ENCODE data around the gene HSP90AB1.
"Not testable (repeated sequence)": the region's sequence is repeated elsewhere in the genome, so short reads cannot be mapped to it uniquely, and the experiment has no call there.

The HSP90AB1 gene

DNA sequence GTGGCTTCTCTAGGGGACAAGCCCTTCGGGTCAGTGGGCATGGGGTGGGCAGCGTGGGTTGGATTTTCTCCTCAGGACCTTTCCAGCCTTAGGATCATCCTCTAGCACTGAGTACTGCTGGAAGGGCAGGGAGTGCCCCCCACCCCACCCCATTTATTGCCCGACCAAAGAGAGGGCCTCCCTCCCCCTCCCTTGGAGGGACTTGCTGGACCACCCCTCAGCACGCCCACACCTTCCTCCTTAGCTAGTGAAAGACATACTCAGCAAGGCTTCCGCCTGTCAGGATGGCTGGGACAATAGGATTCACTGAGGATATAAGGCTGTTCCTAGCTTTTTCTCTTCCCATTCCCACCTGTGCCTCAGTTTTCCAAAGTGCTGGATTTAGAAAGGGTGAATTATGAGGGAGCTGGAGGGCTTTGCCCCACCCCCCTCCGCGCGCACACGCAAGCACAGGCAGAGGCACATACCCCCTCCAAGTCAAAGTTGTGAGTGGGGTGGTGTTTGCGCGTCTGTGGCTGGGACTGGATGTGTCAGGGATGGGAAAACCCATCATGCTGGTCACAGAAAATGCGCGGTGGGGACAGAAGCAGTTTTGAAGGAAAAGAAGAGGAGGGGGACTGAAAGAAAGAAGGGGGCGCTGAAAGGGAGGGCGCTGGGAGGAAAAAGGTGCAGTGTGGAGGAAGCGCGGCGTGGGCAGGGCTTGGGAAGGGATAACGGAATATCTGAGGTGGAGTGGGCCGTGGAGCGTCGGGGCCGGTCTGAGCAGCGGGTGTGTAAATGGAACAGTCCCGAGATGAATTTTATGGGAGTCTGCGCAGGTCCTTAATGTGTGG lies 24.2 kb upstream of the HSP90AB1 start:
- no peak for DNase-seq

DNA sequence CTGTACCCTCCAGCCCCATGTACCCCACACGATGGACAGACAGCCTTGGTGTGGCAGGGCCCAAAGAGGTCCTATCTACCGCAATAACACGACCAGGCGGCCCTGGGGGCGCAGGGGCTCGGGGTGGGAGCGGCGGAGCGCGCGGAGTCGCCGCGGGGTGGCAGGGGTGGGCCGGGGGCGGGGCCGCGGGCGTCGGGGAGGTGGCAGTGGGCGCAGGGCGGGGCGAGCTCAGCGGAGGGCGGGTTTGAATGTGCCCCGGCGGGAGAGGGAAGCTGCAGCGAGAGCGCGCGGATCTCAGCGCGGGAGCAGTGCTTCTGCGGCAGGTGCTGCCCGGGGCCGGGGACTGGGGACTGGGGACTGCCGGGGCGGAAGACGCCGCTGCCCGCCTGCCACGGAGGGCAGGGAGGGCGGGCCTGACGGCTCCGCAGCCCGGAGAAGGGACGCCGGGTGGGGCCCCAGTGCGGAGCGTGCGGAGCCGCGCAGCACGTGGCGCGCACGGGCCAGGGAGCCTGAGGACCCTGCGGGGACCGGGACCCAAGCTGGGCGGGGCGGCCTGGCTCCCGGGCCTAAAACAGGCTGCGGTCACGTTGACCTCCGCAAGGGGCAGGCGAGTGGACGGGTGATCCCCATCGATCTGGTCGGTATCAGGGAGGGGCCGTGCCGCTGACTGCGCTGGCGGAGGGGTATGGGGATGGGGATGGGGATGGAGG lies 23.4 kb upstream of the HSP90AB1 start, which contains the start of gene SLC29A1:
Gene SLC29A1, plus strand, starts transcription at position 277 of the 710 bp plus-strand sequence. CDS start 3,719 bp downstream, outside the sequence.
- DNase-seq = peak; percentile 81

DNA sequence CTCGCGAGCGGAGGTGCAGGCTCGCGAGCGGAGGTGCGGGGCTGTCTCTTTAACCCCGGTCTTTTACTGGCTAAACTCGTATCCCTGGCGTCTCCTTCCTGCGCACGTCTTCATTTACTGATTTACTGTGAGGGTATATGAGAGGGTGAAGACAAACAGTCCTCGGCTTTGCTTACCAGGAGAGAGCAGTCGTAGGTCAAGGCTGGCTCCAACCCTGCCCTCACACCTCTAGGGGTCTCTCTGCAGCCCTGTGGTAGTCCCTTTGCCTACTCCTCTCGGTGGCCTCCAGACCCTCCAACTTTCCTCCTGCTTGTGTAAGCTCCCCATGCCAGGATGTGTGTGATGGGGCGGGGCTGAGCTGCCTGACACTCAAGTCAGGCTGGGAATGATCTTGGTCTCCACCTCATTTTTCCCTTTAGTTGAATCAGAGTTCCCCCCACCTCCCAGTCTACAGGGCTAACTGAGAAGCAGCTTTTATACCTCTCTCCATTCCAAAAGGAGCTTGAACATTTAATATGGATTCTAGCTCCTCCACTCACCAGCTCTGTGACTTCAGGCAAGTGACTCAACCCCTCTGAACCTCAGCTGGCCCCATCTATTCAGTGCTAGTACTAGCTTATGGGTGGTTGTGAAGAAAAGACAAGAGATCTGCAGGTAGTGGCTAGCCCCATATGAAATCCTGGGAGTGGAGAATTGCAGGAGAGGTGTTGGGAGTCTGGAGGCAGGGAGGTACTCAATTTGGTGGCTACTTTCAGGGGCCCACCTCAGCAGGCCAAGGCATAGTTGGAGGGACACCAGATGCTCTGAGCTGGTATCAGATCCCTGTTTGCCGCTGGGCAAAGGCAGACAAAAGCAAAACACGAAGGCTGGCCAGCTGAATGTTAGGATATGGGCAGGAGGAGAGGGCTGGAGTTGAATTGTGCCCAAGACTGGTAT lies 22.6 kb upstream of the HSP90AB1 start:
- DNase-seq = no peak

DNA sequence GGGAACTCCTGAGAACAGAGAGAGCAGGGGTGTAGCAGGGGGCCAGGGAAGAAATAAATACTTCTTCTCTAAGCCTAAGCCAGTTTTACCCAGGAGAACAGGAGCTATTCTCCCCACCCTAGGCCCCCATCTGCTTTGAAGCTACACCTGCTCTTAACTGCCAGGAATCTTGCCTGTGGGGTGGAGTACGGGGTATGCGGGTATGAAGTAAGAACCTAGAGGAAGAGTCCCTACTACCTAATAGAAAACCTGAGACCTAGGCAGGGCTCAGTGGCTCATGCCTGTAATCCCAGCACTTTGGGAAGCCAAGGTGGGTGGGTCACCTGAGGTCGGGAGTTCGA lies 22.0 kb upstream of the HSP90AB1 start:
- no peak for DNase-seq

DNA sequence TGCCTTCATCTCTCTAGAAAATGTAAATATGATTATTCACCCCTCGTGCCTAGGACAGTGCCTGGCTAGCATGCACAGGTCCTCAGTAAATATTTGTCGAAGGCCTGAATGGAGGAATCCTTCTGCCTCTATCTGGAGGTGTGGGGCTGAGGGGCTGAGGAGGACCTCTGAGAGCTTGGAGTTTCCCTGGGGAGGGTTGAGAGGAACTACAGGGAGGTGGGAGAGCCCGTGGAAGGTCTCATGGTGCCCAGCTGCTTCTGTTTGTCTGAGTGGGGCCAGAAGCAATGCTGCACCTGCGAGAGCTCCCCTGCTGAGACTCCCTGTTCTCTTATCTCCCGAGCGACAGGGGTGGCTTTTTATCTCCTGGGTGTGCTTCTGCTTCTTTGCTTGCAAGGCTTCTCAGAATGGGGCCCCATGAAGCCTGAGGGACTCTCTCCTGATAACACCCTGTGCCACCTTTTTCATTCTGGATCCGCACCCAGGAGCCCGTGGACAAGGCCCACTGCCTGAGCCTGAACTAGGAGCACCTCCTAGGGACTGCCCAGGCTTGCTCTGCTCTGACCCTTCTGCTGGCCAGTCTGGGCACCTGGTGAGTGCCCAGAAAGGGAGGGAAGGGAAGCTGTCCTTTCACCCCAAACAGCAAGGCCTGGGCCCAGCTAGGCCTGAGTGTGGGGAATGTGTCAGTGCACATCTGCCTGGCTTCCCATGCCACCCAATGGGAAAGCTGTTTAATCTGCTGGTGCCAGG lies 21.1 kb upstream of the HSP90AB1 start:
- DNase-seq = no peak

DNA sequence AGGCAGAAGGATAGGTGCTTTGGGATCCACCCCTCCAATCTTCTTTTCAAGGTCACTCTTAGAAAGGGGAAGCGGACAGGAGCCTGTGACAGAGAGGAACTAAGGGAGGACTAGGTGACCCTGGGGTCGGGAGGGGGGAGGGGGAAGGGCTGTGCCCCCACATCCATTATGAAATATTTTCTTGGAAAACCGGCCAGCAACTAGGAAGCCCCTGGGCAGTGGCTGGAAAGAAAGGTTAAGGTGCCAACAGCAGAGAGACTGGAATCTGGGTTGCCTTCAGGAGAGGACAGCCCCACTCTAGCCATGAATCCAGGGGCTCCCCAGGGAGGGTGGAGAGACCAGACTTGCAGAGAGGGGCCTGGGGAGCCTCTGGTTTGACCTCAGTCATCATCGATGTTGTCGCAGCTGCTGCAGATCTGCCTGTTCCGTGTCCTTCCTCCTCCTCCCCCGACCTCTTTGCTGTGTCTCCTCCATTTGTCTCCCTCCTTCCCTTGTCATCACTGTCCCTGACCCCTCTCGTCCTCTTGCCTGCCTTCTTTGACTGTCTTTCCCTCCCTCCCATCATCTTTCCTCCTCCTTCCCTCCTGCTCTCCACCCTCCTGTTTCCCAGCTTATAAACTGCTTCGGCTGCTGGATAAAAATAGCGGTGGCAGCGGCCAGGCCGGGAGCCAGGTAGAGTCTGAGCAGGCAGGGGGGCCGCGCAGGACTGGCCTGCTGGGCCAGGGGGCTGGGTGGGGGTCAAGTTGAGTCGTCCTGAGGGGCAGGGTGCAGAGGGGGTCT lies 20.3 kb upstream of the HSP90AB1 start:
- DNase-seq = no peak

DNA sequence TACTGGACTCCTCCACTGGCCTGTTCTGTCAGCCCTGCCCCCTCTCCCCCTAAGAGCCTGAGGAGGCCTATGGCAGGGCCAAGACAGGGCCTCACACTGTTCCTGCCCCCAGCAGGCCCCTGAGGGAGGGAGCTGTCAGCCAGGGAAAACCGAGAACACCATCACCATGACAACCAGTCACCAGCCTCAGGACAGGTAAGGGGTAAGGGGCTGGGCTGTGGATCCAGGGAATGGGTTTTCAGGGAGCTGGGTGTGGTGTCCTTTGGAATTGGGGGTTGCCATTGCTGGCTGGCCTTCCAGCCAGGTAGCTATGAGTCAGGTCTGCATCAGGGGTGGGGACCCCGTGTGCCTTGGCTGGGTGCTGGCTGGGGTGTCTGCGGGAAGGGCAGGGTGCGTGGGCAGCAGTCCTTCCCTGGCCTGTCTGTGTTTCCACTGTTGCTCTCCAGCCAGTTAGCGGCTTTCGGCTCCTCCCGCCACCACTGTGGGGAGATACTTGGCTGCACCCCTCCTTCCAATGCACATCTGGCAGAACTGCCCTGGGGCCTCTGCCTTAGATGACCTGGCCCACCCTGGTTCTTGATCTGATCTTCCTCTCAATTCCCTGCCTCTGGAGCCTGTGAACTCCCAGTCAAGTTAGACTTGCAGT lies 19.6 kb upstream of the HSP90AB1 start:
- DNase-seq = no peak

DNA sequence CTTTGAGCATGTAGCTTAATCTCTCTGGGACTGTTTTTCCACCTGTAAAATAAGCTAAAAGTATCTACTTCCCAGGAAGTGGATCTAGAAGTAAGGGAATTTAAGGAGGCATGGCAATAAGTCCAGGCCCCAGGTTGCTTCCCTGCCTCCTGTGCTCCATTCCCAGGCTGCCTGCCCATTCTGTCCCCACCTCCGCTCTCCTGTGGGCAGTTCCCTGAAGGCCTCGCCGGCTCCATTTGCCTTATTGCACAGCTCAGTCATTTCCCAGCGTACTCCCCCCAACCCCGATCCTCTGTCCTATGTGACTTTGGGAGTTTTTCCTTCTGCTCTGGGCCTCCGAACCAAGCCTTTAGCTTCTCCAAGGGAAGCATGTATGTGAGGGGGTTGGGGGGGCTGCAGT lies 18.9 kb upstream of the HSP90AB1 start:
- no peak for DNase-seq

DNA sequence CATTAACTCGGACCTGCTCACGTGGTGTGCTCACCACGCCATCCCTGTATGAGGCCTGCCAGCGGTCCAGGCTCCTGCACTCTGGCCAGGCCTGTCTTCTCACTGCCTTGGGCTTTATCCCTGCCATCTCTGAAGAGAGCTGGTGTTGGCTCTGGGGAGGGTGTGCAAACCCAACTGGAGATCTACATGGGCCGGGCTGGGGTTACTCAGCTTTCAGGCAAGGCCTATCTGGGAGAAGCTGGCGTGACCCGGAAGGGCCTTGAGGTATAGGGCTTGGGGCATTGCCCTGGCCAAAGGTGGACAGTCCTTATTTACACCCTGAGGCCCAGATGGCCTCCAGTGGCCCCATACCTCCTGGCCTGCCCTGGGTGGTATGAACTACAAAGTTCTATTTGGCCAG lies 18.5 kb upstream of the HSP90AB1 start:
- DNase-seq = no peak

DNA sequence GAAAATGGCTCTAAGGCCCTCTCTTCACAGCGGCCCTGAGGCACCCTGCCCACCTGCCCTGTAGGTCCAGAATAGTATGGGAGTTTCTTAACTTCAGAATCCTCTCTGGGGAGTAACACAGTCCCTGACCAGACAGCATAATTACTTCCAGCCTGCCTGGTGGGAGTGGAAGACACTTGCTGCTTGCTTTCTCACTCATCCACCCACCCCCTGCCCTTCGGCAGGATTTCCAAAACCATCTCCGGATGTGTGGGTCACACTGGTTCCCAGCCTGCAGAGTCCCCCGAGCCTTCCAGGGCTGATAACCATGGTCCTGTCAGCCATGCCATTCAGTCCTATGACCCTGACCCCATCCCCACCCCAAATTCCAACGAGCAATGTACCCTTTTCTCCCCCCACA lies 18.1 kb upstream of the HSP90AB1 start:
- DNase-seq = no peak

DNA sequence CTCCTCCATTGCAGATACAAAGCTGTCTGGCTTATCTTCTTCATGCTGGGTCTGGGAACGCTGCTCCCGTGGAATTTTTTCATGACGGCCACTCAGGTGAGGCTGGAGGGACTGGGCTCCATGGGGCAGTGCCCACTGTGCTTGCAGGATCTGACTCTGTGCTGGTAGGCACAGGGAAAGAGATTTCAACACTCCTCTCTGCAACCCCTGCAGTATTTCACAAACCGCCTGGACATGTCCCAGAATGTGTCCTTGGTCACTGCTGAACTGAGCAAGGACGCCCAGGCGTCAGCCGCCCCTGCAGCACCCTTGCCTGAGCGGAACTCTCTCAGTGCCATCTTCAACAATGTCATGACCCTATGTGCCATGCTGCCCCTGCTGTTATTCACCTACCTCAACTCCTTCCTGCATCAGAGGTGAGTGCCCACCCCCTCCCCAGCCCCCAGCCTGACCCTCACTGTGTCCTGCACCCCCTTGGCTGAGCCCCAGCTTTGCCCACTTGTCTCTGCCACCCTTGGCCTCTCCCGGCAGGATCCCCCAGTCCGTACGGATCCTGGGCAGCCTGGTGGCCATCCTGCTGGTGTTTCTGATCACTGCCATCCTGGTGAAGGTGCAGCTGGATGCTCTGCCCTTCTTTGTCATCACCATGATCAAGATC lies 17.4 kb upstream of the HSP90AB1 start:
- no peak for DNase-seq

DNA sequence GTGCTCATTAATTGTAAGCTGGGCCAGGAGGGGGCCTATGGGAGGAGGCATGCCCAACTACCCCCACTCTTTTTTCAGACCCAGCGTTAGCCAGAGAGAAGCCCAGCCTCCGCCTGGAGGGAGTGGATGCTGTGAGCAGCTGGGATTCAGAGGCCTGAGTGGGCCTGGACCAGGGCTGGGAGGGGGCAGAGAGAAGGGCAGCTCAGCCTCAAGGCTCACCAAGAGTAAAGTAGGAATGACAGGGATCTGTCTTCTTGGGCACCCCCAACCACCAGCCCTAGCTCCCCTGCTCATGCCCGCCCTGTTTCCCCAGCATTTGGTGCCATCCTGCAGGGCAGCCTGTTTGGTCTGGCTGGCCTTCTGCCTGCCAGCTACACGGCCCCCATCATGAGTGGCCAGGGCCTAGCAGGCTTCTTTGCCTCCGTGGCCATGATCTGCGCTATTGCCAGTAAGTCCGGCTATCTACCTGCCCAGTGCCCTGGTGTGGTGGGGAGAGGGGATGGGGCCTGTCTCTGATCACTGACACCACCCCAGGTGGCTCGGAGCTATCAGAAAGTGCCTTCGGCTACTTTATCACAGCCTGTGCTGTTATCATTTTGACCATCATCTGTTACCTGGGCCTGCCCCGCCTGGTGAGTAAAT lies 16.7 kb upstream of the HSP90AB1 start:
- DNase-seq = no peak

DNA sequence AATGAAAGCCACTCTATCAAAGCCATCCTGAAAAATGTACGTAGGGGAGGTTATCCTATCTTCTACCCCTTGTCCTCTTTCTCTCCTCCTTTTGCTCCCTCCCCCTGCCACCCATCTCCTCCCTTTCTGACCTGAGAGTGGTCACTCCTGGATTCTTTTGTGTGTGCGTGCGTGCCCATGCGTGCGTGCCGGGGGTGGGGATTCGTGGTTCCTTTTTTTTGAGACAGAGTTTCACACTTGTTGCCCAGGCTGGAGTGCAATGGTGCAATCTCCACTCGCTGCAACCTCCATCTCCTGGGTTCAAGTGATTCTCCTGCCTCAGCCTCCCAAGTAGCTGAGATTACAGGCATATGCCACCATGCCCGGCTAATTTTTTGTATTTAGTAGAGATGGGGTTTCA lies 15.5 kb upstream of the HSP90AB1 start:
- not testable (repeated sequence) for DNase-seq

DNA sequence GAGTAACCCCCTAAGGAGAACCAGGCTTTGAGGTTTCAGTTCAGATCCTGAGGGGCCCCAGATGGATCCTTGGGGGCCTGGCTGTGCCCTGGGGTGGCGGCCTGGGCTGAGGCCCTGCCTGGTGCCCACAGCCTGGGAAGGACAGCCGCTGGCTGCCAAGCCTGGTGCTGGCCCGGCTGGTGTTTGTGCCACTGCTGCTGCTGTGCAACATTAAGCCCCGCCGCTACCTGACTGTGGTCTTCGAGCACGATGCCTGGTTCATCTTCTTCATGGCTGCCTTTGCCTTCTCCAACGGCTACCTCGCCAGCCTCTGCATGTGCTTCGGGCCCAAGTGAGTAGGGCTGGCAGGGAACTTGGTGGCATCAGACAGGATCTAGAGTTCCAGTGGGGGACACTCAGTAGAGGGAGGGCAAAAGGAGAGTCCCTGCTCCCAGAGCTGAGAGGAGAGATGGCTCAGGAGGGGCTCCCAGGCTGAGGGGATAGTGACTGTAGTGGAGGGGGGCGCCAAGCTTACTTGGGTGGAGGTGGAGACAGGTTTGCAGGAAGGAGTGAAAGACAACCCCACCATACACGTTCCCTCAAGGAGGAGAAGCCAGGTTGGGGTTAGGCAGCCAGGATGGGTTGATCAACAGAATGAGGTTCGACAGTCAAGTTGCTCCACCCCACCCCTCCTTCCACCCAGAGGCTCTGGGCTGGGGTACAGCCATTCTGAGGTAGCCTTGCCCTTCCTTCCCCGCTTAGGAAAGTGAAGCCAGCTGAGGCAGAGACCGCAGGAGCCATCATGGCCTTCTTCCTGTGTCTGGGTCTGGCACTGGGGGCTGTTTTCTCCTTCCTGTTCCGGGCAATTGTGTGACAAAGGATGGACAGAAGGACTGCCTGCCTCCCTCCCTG lies 14.0 kb upstream of the HSP90AB1 start:
- no peak for DNase-seq

DNA sequence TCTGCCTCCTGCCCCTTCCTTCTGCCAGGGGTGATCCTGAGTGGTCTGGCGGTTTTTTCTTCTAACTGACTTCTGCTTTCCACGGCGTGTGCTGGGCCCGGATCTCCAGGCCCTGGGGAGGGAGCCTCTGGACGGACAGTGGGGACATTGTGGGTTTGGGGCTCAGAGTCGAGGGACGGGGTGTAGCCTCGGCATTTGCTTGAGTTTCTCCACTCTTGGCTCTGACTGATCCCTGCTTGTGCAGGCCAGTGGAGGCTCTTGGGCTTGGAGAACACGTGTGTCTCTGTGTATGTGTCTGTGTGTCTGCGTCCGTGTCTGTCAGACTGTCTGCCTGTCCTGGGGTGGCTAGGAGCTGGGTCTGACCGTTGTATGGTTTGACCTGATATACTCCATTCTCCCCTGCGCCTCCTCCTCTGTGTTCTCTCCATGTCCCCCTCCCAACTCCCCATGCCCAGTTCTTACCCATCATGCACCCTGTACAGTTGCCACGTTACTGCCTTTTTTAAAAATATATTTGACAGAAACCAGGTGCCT lies 13.3 kb upstream of the HSP90AB1 start:
- no peak for DNase-seq

DNA sequence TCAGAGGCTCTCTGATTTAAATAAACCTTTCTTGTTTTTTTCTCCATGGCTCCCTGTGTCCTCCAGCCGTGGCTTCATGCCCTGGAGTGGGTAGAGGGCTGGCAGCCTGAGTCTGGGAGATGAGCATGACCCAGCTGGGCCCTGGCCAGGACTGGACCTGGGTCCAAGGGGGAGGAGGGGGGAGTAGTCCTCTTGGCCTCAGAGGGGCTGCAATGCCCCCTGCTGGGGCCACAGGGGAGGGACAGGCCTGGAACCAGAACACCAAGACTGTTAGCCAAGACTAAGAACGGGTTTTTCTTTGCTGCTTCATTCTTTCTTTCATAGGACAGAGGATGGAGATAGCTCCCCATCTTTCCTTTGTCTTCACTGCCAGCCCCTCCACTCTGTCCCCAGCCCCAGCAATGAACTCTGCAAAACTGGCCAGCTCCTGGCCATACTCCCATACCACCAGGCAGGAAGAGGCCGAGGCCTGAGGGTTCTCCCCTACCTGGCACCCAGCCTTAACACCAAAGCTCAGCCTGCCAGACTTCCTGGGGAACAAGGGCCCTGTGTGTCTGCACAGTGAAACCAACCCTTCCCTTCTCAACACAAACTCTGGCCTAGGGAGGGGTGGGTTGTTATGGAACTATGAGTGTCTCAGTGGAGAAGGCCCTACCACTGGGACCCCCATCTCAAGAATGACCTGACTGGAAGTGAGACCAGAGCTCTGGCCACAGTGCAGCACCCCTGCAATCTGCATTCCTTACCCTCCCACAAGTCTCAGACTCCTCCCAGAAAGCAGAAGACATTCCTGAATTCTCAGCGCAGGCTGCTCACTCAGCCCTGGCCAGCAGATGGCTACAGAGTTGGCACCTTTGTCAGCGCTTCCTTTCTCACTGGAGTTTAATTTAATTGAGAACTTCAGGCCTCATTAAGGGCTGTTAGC lies 12.5 kb upstream of the HSP90AB1 start:
- no peak for DNase-seq

DNA sequence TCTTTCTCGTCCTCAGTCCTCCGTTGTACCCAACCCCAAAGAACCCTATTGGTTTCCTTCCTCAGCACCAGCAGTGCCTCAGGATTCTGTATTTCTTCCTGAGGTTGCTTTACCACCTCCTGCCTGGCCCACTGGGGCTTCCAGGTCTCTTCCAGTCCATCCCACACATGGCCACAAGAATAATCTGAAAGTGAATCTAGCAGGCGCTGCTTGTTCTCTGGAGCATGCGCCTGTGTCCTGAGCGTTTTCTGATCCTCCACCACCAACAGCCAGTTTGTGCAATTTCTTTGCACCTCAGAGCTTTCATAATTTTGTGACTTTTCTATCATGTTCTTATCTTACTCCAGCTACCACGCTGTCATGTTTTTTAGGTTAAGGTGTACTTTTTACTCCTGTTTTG lies 11.6 kb upstream of the HSP90AB1 start:
- no peak for DNase-seq
